HG03520 (cell line): ENCODE results near the gene LSM10.

Experiments
- ATAC-seq: cut with Tn5 transposase; IDR thresholded peaks from one replicate; pipeline ENCODE4 v1.9.1; 2021; ENCODE audit warnings: mild to moderate bottlenecking, moderate library complexity; ENCODE audit not compliant: unreplicated experiment

LSM10 gene

GRCh38 chr1:36354486-36354885 lies 43.2 kb downstream of the LSM10 start:
- no peak for ATAC-seq

- ATAC-seq: no peak
Observed at GRCh38 chr1:36352910-36353878, 44.5 kb downstream of the LSM10 start.

GRCh38 chr1:36352125-36352909 lies 45.4 kb downstream of the LSM10 start:
- no peak for ATAC-seq

GRCh38 chr1:36351227-36351977 lies 46.3 kb downstream of the LSM10 start:
- ATAC-seq: no peak

GRCh38 chr1:36350659-36351226 lies 47.0 kb downstream of the LSM10 start:
- no peak for ATAC-seq

- no peak for ATAC-seq
Observed at GRCh38 chr1:36349839-36350238, 47.9 kb downstream of the LSM10 start.

GRCh38 chr1:36349241-36349671 lies 48.5 kb downstream of the LSM10 start:
- peak; percentile 56 for ATAC-seq

GRCh38 chr1:36346741-36347370 lies 50.9 kb downstream of the LSM10 start:
- ATAC-seq: no peak

- ATAC-seq: no peak
Observed at GRCh38 chr1:36345353-36345752, 52.4 kb downstream of the LSM10 start.

GRCh38 chr1:36344395-36344680 lies 53.4 kb downstream of the LSM10 start:
- ATAC-seq: no peak

- no peak for ATAC-seq
Observed at GRCh38 chr1:36343651-36344394, 53.9 kb downstream of the LSM10 start.
